Measurements from ENCODE around the gene MDM1. TPM values are rescaled to one million over a fixed set of nuclear protein-coding genes. Genes with fewer than 3 reads are reported as not detected.
A peak's percentile ranks its signal among the peaks of the same experiment; 100 is the strongest.

Gene MDM1
- total and polyA plus RNA-seq, 2 experiments from 2014 or later: 13.6 to 18.9 TPM

DNA sequence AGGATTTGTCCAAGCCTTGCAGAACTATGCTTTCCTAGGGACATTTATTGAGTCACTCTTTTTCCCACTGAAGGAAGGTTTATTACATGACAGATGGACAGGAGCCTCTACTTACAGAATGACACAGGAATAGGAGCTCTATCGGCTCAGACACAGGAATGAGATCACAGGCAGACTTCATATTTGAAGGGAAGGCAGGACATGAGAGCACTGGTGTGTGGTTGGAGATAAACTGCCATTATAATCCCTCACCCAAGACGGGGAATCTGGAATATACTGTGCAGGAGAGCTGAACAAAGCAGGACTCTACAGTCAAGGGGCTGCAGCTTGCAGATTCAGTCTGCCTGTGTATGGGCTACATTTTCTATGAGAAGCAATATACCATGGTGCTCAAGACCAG is 51.9 kb downstream of the MDM1 start:
- no peak overlapping the region for H3K4me2 ChIP-seq
- H3K27ac Mint-ChIP-seq: no peak overlapping the region

More for the DNA sequence above, 51.9 kb downstream of the MDM1 start:
- H3K79me2 ChIP-seq (replicated peaks; ENCODE audit: insufficient read depth): no peaks in the 10 kb centered on the region
- H3K4me3 ChIP-seq: no peak overlapping the region
- H3K27me3 ChIP-seq (ENCODE audit: insufficient read depth): no peaks in the 10 kb centered on the region
- H3F3A ChIP-seq (replicated peaks; ENCODE audit: low read depth): no peaks in the 10 kb centered on the region
- H3K4me1 ChIP-seq (ENCODE audit: insufficient read depth): peaks cover 7% of the 10 kb centered on the region; the same call in 1 of the 2 replicates
- DNase-seq (ENCODE audit: low spot score): no peak
- H3K9me2 ChIP-seq (ENCODE audit: insufficient read depth): no peaks in the 10 kb centered on the region; the same call in 1 of the 2 replicates
- no peaks in the 10 kb centered on the region for H3K36me3 ChIP-seq (ENCODE audit: insufficient read depth)
- H2AFZ ChIP-seq: peak overlapping the region; percentile 83; the same call in 1 of the 2 replicates
- no peak for ATAC-seq
- no peak overlapping the region for H3K4me3 Mint-ChIP-seq
- no peaks in the 10 kb centered on the region for H4K20me1 ChIP-seq (replicated peaks; ENCODE audit: insufficient read depth)
- H3K9me3 Mint-ChIP-seq: no peaks in the 10 kb centered on the region
- H3K36me3 Mint-ChIP-seq (ENCODE audit: low read depth): no peaks in the 10 kb centered on the region
- TF ChIP-seq CREB1 (CRISPR knock-in tag; IDR thresholded peaks at IDR 0.05; ENCODE audit: low read depth) (no peak), ZNF114 (CRISPR knock-in tag; IDR thresholded peaks at IDR 0.05) (no peak), ZNF331 (CRISPR knock-in tag; IDR thresholded peaks at IDR 0.05; ENCODE audit: low read depth) (no peak), JUNB (IDR thresholded peaks at IDR 0.05; ENCODE audit: unreplicated experiment) (no peak), STAT1 (IDR thresholded peaks at IDR 0.05; ENCODE audit: unreplicated experiment) (no peak), EZH2phosphoT487 (IDR thresholded peaks at IDR 0.05; ENCODE audit: unreplicated experiment) (no peak), POLR2AphosphoS5 (IDR thresholded peaks at IDR 0.05; ENCODE audit: low read depth) (no peak)
- TF ChIP-seq, protein P1, sequence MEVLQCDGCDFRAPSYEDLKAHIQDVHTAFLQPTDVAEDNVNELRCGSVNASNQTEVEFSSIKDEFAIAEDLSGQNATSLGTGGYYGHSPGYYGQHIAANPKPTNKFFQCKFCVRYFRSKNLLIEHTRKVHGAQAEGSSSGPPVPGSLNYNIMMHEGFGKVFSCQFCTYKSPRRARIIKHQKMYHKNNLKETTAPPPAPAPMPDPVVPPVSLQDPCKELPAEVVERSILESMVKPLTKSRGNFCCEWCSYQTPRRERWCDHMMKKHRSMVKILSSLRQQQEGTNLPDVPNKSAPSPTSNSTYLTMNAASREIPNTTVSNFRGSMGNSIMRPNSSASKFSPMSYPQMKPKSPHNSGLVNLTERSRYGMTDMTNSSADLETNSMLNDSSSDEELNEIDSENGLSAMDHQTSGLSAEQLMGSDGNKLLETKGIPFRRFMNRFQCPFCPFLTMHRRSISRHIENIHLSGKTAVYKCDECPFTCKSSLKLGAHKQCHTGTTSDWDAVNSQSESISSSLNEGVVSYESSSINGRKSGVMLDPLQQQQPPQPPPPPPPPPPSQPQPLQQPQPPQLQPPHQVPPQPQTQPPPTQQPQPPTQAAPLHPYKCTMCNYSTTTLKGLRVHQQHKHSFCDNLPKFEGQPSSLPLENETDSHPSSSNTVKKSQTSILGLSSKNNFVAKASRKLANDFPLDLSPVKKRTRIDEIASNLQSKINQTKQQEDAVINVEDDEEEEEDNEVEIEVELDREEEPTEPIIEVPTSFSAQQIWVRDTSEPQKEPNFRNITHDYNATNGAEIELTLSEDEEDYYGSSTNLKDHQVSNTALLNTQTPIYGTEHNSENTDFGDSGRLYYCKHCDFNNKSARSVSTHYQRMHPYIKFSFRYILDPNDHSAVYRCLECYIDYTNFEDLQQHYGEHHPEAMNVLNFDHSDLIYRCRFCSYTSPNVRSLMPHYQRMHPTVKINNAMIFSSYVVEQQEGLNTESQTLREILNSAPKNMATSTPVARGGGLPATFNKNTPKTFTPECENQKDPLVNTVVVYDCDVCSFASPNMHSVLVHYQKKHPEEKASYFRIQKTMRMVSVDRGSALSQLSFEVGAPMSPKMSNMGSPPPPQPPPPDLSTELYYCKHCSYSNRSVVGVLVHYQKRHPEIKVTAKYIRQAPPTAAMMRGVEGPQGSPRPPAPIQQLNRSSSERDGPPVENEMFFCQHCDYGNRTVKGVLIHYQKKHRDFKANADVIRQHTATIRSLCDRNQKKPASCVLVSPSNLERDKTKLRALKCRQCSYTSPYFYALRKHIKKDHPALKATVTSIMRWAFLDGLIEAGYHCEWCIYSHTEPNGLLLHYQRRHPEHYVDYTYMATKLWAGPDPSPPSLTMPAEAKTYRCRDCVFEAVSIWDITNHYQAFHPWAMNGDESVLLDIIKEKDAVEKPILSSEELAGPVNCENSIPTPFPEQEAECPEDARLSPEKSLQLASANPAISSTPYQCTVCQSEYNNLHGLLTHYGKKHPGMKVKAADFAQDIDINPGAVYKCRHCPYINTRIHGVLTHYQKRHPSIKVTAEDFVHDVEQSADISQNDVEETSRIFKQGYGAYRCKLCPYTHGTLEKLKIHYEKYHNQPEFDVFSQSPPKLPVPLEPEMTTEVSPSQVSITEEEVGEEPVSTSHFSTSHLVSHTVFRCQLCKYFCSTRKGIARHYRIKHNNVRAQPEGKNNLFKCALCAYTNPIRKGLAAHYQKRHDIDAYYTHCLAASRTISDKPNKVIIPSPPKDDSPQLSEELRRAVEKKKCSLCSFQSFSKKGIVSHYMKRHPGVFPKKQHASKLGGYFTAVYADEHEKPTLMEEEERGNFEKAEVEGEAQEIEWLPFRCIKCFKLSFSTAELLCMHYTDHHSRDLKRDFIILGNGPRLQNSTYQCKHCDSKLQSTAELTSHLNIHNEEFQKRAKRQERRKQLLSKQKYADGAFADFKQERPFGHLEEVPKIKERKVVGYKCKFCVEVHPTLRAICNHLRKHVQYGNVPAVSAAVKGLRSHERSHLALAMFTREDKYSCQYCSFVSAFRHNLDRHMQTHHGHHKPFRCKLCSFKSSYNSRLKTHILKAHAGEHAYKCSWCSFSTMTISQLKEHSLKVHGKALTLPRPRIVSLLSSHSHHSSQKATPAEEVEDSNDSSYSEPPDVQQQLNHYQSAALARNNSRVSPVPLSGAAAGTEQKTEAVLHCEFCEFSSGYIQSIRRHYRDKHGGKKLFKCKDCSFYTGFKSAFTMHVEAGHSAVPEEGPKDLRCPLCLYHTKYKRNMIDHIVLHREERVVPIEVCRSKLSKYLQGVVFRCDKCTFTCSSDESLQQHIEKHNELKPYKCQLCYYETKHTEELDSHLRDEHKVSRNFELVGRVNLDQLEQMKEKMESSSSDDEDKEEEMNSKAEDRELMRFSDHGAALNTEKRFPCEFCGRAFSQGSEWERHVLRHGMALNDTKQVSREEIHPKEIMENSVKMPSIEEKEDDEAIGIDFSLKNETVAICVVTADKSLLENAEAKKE (CRISPR knock-in tag; IDR thresholded peaks at IDR 0.05): no peak
- TF ChIP-seq, protein P2, sequence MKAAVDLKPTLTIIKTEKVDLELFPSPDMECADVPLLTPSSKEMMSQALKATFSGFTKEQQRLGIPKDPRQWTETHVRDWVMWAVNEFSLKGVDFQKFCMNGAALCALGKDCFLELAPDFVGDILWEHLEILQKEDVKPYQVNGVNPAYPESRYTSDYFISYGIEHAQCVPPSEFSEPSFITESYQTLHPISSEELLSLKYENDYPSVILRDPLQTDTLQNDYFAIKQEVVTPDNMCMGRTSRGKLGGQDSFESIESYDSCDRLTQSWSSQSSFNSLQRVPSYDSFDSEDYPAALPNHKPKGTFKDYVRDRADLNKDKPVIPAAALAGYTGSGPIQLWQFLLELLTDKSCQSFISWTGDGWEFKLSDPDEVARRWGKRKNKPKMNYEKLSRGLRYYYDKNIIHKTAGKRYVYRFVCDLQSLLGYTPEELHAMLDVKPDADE (IDR thresholded peaks at IDR 0.05): no peak
- TF ChIP-seq, protein P3, sequence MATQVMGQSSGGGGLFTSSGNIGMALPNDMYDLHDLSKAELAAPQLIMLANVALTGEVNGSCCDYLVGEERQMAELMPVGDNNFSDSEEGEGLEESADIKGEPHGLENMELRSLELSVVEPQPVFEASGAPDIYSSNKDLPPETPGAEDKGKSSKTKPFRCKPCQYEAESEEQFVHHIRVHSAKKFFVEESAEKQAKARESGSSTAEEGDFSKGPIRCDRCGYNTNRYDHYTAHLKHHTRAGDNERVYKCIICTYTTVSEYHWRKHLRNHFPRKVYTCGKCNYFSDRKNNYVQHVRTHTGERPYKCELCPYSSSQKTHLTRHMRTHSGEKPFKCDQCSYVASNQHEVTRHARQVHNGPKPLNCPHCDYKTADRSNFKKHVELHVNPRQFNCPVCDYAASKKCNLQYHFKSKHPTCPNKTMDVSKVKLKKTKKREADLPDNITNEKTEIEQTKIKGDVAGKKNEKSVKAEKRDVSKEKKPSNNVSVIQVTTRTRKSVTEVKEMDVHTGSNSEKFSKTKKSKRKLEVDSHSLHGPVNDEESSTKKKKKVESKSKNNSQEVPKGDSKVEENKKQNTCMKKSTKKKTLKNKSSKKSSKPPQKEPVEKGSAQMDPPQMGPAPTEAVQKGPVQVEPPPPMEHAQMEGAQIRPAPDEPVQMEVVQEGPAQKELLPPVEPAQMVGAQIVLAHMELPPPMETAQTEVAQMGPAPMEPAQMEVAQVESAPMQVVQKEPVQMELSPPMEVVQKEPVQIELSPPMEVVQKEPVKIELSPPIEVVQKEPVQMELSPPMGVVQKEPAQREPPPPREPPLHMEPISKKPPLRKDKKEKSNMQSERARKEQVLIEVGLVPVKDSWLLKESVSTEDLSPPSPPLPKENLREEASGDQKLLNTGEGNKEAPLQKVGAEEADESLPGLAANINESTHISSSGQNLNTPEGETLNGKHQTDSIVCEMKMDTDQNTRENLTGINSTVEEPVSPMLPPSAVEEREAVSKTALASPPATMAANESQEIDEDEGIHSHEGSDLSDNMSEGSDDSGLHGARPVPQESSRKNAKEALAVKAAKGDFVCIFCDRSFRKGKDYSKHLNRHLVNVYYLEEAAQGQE (IDR thresholded peaks at IDR 0.05; ENCODE audit: unreplicated experiment): no peak
- no peak overlapping the region for H3K27ac ChIP-seq (ENCODE audit: low read depth)
- H3K4me1 Mint-ChIP-seq: peaks cover 18% of the 10 kb centered on the region
- no peaks in the 10 kb centered on the region for H3K27me3 Mint-ChIP-seq (ENCODE audit: insufficient read depth, low read depth, poor library complexity)

All from GM23338 (cell line).